H4 (cell line): Measurements from ENCODE around the gene PAFAH2. TPM values are rescaled to one million over a fixed set of nuclear protein-coding genes. Genes with fewer than 3 reads are reported as not detected.
"Not testable (repeated sequence)": the region's sequence is repeated elsewhere in the genome, so short reads cannot be mapped to it uniquely, and the experiment has no call there.

Experiments
- DNase-seq: peaks from one replicate; pipeline ENCODE4 v3.0.0-alpha.2; 2015; ENCODE audit warnings: low spot score
- total RNA-seq: library from RNA; depleted of rRNA; stranded (reverse); fragments of >200 nt; shearing (Covaris generic); gene quantifications from 2 replicates; pipeline ENCODE4 v1.2.3, GENCODE V29; 2014

PAFAH2 gene
- total RNA-seq, 1 experiment from 2014 or later = 8.3 TPM

- DNase-seq = not testable (repeated sequence)
These were observed 11.1 kb downstream of the PAFAH2 start for GRCh38 chr1:25986773-25987172.

DNA sequence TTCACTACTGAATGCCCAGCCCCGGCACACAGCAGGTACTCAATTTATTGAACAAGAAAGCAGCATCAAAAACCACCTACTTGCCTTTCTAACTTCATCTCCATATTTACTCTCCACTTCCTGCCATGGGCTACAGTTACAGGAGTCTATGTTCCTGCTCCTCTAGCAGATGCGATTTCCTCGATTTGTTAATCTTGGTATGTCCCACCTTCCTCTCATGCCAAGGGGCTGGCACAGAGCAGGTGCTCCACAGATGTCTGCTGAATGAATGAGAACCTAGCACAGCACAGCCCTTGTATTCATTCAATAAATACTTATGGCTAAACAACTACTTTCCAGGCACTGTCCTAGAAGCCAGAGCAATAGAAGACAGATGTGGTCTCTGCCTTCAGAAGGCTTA is 12.2 kb downstream of the PAFAH2 start:
- no peak for DNase-seq

DNA sequence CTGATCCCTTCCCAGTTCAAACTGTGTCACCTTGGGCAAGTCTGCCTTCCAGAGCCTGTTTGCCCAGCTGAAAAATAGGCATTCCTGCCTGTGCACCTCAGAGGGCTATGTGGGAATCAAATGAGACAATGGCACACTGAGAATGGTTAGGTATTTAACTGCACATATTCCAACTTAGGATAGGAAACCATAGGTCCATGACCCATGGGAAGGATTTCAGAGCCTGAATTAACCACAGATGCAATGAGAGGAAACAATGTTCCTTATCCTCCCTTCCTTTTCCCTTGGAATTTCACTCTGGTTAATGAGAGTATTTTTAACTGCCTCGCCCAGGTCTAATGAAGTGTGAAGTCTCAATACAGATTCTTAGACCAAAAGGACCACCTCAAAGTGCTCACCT is 12.7 kb downstream of the PAFAH2 start:
- no peak for DNase-seq

- no peak for DNase-seq
These were observed 18.7 kb downstream of the PAFAH2 start for GRCh38 chr1:25979210-25979609.

DNA sequence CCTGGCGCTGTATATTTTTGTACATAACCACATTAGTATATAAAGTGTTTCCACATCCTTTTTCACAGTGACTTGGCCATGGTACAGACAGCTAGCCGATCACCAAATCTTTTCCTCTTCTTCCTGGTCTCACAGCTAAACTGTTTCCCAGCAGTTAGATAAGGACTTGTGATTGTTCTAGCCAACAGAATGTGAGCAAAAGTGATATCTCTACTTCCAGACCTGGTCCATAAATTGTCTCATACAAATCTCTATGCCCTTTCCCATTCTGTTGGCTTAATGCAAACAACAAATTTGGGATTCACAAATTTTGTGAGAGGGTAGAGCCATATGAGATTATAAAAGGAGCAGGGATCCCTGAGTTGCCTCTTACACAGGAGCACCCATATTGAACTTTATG is 19.5 kb downstream of the PAFAH2 start:
- no peak for DNase-seq

DNA sequence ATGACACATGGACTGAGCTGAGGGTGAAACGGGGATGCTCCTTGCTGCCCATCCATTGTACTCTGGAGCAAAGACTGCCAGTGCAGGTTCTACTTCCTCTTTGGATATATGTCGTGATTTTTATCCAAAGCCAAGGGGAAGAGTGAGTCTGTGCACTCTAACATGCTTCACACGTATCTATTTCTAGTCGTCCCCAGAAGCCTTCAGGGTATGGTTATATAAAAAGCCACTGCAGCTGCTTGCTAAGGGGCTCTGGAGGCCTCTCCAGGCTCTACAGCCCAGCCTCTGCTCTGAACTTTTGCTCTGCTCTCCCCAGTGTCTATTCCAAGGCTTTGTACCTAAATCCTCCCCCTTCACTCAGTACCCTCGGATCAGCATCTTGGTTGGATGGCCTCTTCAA is 20.1 kb downstream of the PAFAH2 start:
- no peak for DNase-seq

DNA sequence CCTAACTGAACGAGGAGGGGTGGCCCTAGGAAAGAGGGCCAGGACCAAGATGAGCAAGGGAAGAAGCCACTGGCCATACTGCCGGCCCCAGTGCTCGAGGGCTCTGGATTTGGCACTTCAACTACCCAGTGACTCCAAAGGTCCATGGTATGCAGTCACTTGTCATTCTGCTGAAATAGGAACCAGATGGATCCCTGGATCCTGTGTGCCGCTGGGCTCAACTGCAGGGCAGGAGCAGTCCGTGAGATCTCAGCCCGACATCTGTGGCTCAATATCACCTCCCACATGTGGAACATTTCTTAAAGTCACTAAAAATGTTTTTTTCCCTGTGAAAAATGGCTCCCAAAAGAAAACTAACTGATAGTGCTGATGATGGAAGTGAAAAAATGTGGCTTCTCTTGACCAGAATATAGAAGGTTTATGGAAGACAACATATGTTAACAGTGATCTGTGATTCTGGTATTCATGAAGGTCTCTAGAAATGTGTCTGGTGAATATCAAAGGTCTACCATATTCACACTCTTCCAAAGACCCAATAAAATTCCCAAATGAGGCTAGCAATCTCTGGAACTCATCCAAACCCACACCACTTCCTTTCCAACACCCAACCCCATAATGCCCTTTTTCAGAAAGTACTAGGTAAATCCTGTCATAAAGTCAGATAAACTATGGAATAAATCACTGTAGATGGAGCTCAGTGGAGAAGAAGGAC is 24.1 kb downstream of the PAFAH2 start:
- no peak for DNase-seq

- no peak for DNase-seq
These were observed 26.1 kb downstream of the PAFAH2 start for GRCh38 chr1:25971811-25972180.

DNA sequence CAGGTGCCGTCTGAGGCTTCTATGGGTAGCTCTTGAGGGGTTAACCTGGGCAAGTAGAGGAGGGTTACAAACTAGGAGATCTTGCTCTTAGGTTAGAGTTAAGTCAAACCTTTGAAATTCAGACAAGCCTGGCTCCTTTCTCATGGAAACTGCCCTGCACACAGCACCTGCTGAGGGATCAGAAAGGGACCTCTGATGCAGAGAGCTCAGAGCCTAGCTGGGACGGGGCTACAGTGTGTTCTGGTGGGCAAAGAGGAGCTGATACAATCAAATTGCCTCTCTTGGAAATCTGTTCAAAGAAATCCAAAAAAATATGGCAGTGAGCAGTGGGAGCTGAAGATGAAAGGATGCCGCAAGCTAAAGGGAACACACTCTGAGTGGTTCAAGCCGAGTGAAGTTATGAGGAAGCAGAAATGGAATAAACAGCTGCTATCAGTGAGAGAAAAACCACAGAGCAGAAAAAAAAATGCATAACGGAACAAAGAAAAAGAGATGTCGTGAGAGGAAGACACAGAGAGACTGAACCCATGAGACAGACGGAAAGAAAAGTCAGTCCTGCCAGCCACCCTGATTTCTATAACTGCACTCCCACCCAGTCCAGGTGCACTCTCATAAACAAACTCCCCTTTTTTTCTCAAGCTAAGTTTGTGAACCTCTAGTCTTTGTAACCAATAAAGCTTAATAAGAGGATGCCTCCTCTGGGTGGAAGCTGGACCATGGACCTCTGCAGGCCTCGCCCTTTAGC is 26.6 kb downstream of the PAFAH2 start:
- DNase-seq = no peak

DNA sequence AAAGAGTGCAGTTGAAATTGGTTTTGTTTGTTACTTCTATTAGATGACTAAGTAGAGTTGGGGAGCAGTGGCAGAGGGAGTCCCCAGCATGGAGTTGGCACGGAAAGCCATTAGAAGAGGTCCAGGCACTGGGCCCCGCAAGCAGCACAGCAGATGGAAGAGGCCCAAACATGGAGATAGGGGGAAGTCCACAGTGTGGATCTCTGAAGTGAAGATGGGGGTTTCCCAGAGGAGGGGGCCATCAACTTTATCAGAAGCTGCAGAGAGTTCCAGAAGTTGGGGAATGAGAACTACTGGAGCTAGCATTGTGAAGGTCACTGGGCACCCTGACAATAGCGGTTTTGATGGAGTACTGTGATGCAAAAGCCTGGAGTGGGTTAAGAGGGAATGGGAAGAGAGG is 30.6 kb downstream of the PAFAH2 start:
- DNase-seq = no peak

DNA sequence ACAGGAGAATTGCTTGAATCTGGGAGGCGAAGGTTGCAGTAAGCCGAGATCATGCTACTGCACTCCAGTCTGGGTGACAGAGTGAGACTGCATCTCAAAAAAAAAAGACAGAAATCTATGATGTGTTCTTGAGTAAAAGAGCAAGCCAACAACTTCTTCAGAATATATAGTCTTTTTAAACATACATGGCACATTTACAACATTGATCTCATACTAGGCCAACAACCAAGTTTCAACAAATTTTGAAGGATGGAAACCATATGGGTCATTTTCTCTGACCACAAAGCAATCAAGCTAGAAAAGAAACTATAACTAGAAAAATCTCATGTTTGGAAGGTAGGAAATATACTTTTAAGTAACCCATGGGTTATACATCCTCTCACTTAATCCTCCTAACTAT is 38.3 kb downstream of the PAFAH2 start:
- DNase-seq = no peak

DNA sequence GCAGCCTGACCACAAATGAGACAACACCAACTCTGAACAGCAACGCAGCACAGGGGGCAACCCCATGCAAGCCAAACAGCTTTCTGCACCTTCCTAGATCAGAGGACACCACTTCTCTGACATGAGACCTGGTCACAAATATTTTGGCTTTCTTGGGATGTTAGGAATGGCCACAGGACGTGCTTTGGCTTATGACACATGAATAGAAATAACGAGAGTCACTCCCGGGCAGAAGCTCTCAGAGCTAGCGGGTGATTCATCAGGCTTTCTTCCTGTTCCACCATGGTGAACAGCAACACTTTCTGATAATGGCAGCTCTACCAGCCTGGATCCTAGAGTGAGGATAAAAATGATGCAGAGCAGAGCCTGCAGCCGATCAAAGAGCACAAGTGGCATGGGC is 39.4 kb downstream of the PAFAH2 start:
- DNase-seq = no peak

- no peak for DNase-seq
These were observed 42.3 kb downstream of the PAFAH2 start for GRCh38 chr1:25955553-25955952.

DNA sequence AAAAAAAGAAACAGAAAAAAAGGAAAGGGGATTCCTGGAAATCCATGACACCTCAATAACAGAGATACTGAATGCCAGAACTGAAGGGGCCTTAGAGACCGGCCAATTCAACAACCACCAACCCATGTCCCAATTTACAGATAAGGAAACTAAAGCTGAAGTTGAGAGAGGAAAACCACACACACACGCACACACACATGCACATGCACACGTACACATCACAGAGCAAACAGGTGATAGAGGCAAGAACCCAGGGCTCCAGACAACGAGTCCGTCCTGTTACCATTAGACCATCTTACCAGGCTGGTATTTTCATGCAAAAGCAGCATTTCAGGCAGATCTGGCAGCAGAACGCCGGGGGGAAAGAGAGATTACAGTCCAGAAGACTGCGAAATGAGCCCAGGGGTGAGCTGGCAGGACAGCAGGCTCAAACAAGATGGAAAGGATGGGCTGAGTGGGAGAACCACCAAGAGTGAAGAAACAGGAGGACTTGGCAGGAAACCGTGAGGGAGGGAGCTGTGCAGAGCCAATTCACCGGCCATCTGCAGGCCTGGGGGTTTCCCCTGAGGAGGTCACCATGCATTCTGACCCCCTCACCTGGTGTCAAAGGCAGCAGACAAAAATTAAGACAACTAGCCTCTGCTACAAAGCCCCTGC is 43.5 kb downstream of the PAFAH2 start:
- no peak for DNase-seq

GRCh38 chr1:25952841-25953401 is 44.9 kb downstream of the PAFAH2 start:
- no peak for DNase-seq

DNA sequence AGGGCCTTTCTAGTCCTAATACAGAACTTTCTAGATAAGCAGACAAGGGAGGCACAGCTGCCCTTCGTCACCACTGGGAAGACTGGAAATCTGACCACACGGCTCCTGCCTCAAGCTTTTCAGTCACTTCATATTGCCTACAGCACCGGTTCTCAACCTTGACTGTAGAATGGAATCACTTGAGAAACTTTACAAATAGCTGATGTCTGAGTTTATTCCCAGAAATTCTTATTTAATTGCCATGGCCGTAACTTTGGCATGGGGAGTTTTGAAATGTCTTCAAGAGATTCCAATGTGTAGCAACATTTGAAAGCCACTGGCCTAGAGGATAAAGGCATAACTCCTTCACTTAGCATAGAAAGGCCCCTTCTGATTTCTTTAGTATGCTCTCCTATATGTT is 49.2 kb downstream of the PAFAH2 start:
- DNase-seq = no peak

- no peak for DNase-seq
These were observed 50.8 kb downstream of the PAFAH2 start for GRCh38 chr1:25947027-25947426.

DNA sequence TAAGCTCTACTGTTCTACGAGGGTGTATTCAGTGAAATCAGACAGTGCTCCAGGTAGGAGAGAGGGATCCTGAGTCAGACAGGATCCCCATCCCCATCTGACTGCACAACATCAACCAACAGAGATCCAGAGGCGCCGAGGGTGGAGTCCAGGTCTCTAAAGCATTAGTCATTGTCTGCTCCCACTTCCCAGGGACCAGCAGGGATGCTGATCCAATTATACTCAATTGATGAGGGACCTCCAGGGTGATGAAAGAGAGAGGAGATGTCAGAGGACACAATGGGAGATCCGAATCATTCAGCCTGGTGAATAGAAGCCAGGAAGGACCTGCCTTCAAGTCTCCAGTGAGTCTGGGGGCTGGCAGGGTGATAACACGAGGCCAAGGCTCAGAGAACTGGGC is 52.1 kb downstream of the PAFAH2 start:
- DNase-seq = no peak

DNA sequence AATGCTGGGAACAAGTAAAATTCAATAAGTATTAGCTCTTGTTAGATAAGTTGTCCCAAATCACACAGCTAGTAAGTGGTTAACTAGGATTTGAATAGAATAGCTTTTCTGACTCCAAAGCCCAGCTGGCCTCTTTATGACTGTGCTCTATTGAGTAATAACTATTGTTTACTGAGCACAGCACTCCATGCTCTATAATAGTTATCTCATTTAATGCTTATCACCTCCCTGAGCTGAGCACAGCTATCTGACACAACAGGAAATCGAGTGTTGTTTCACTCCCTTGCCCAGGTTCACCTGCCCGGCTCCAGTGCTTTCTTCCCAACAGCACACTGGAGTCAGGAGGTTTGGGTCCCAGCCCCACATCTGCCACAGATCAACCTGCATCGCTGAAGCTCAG is 52.9 kb downstream of the PAFAH2 start:
- no peak for DNase-seq

- DNase-seq = not testable (repeated sequence)
These were observed 54.4 kb downstream of the PAFAH2 start for GRCh38 chr1:25943511-25943910.

DNA sequence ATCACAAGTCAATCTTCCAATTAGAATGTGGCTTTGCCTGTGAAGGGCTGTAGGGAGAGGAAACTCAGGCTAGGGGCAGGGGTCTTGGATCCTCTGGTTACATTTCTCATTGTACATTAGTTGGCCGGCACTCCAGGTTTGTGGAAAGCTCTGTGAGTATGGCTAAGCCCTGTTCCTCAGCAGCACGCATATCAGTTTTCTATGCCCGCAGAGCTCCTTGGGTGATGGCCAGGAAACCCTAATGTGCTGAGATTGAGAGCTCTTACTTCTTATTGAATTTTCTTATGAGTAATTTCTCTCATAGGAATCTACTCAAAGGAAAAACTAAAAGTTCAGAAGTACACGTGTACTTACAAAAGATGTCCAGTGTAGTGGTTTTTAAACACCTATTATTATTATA is 60.9 kb downstream of the PAFAH2 start:
- DNase-seq = no peak

GRCh38 chr1:25933479-25934365 is 64.1 kb downstream of the PAFAH2 start:
- no peak for DNase-seq
